Activated CD4-positive, alpha-beta T cell treated with anti-CD3 and anti-CD28 coated beads, Interleukin-2, Interleukin-4, amounts not matched to agents 100 ng/mL and 50 ng/mL, durations not matched to agents 16 hours and 8 hours (primary cell): ENCODE data around the gene PPM1K.
A peak's percentile ranks its signal among the peaks of the same experiment; 100 is the strongest.

Experiments
- DNase-seq: peaks from one replicate; pipeline ENCODE4 v3.0.0-alpha.2; 2020; ENCODE audit warnings: low spot score

Gene PPM1K

GRCh38 chr4:88217169-88217568 lies 67.2 kb downstream of the PPM1K start:
- no peak for DNase-seq

- DNase-seq, result no peak
These were observed 68.0 kb downstream of the PPM1K start for GRCh38 chr4:88216395-88216794.

- DNase-seq, result no peak
These were observed 69.0 kb downstream of the PPM1K start for GRCh38 chr4:88215351-88215750.

GRCh38 chr4:88212253-88212561 lies 72.2 kb downstream of the PPM1K start:
- DNase-seq, result no peak

GRCh38 chr4:88211473-88212252 lies 72.7 kb downstream of the PPM1K start:
- DNase-seq, result peak; percentile 64

GRCh38 chr4:88208156-88208555 lies 76.2 kb downstream of the PPM1K start:
- no peak for DNase-seq
